ENCODE data around the gene AAMP.

Gene AAMP

DNA sequence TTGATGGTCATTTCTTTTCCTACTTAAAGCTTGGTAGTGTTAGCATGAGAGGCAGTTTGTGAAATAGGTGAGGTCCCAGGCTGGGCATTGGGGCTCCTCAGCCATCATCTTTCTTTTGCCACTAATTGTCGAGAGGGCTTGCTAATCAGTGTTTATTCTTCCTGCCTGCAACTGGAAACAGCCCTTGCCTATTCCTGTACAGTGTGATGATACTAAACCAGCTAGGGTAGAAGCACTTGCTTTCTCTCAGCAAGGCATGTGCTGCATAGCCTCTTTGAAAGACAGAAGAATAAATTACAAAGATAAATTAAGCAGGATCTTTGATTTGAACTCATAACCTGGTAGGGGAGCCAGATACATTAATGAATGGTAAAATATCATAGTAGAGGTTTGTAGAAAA, 25.7 kb downstream of the AAMP start:
- TF ChIP-seq, protein P1, sequence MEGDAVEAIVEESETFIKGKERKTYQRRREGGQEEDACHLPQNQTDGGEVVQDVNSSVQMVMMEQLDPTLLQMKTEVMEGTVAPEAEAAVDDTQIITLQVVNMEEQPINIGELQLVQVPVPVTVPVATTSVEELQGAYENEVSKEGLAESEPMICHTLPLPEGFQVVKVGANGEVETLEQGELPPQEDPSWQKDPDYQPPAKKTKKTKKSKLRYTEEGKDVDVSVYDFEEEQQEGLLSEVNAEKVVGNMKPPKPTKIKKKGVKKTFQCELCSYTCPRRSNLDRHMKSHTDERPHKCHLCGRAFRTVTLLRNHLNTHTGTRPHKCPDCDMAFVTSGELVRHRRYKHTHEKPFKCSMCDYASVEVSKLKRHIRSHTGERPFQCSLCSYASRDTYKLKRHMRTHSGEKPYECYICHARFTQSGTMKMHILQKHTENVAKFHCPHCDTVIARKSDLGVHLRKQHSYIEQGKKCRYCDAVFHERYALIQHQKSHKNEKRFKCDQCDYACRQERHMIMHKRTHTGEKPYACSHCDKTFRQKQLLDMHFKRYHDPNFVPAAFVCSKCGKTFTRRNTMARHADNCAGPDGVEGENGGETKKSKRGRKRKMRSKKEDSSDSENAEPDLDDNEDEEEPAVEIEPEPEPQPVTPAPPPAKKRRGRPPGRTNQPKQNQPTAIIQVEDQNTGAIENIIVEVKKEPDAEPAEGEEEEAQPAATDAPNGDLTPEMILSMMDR (IDR thresholded peaks at IDR 0.05; ENCODE audit: insufficient read depth, low read length, poor library complexity, severe bottlenecking), result no peak
- H3K36me3 ChIP-seq (ENCODE audit: control insufficient read depth, insufficient read depth, low read length), result peaks cover 53% of the 10 kb centered on the region
- no peaks in the 10 kb centered on the region for H3K27me3 ChIP-seq (replicated peaks; ENCODE audit: control insufficient read depth, insufficient read depth, low read length)
- no peak overlapping the region for H3K4me3 ChIP-seq (replicated peaks; ENCODE audit: low read depth, low read length)
- no peak for DNase-seq (ENCODE audit: extremely low read depth, insufficient read length)

DNA sequence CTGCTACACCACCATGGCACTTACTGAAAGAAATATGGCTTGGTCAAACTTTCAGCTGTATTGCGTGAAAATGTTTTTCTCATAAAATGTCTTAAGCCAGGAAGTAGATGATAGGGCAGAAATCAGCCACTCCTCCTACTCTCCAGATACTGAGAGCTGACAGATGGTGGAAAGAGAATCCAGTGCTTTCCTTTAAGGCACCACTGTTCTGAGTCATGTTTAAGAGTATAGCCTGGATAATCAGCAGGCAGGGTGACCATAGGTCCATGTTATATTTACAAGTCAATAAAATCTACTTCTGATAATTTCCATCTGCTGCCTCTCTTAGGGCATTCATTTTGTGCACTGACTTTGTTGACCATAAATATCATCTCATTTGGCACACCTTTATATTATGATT, 31.1 kb downstream of the AAMP start:
- Histone ChIP-seq H3K4me3 (replicated peaks; ENCODE audit: low read depth, low read length) (no peak overlapping the region), H3K36me3 (ENCODE audit: control insufficient read depth, insufficient read depth, low read length) (peaks cover 29% of the 10 kb centered on the region), H3K27me3 (replicated peaks; ENCODE audit: control insufficient read depth, insufficient read depth, low read length) (no peaks in the 10 kb centered on the region)
- DNase-seq (ENCODE audit: extremely low read depth, insufficient read length), result no peak
- TF ChIP-seq, protein P1 (IDR thresholded peaks at IDR 0.05; ENCODE audit: insufficient read depth, low read length, poor library complexity, severe bottlenecking), result no peak

DNA sequence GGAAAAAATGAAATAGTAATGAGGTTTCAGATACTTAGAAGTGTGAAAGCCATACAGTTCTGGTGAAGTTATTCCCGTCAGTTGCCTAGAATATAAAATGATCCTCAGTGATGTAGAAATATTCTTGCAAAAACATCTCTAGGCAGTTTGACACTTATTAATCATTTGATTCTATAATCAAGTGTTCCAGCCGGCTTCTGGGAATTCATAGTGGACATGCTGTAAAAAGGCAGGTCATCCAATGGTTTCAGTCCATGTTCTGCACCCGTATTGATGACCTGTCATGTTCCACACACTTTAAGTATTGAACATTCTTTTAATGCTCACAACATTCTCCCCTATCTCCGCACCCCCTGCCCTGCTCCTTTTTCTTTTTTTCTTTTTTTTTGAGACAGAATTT, 33.1 kb downstream of the AAMP start:
- no peaks in the 10 kb centered on the region for H3K27me3 ChIP-seq (replicated peaks; ENCODE audit: control insufficient read depth, insufficient read depth, low read length)
- DNase-seq (ENCODE audit: extremely low read depth, insufficient read length), result no peak
- TF ChIP-seq, protein P1 (IDR thresholded peaks at IDR 0.05; ENCODE audit: insufficient read depth, low read length, poor library complexity, severe bottlenecking), result no peak
- no peak overlapping the region for H3K4me3 ChIP-seq (replicated peaks; ENCODE audit: low read depth, low read length)
- peaks cover 22% of the 10 kb centered on the region for H3K36me3 ChIP-seq (ENCODE audit: control insufficient read depth, insufficient read depth, low read length)

DNA sequence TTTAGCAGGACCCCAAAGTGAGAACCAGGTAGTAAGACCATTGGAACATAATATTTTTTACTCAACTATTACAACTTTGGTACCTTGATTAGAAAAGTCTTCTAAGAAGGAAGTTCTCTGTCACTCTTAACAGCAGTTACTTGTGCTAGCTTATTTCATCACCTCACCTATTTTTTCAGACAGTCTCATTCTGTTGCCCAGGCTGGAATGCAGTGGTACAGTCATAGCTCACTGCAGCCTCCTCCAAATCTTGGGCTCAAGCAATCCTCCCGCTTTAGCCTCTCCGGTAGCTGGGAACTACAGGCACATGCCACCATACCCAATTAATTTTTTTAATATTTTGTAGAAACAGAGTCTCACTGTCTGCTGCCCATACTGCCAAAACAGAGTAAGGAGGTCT, 34.9 kb downstream of the AAMP start:
- DNase-seq (ENCODE audit: extremely low read depth, insufficient read length), result no peak
- Histone ChIP-seq H3K4me3 (replicated peaks; ENCODE audit: low read depth, low read length) (no peak overlapping the region), H3K36me3 (ENCODE audit: control insufficient read depth, insufficient read depth, low read length) (peaks cover 22% of the 10 kb centered on the region), H3K27me3 (replicated peaks; ENCODE audit: control insufficient read depth, insufficient read depth, low read length) (no peaks in the 10 kb centered on the region)
- TF ChIP-seq, protein P1 (IDR thresholded peaks at IDR 0.05; ENCODE audit: insufficient read depth, low read length, poor library complexity, severe bottlenecking), result no peak

DNA sequence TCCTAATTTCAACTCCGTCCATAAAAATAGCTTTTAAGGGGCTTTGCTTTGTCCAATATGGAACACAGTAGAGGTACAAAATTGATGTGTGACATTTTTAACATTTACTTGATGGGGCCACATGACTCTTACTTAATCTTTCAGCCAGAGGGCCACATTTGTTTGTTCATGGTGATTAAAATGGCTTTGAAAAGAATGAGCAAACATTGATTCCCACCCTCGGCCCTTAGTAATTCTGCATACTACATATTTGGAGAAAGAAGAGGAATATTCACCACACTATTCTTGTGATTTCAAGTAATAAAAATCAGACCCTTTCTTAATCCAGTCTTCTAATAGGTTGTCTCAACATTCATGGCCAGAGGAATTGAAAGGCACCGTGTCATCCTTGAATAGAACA, 35.4 kb downstream of the AAMP start:
- TF ChIP-seq, protein P1 (IDR thresholded peaks at IDR 0.05; ENCODE audit: insufficient read depth, low read length, poor library complexity, severe bottlenecking), result no peak
- no peak for DNase-seq (ENCODE audit: extremely low read depth, insufficient read length)
- no peaks in the 10 kb centered on the region for H3K27me3 ChIP-seq (replicated peaks; ENCODE audit: control insufficient read depth, insufficient read depth, low read length)
- peaks cover 24% of the 10 kb centered on the region for H3K36me3 ChIP-seq (ENCODE audit: control insufficient read depth, insufficient read depth, low read length)
- H3K4me3 ChIP-seq (replicated peaks; ENCODE audit: low read depth, low read length), result no peak overlapping the region

DNA sequence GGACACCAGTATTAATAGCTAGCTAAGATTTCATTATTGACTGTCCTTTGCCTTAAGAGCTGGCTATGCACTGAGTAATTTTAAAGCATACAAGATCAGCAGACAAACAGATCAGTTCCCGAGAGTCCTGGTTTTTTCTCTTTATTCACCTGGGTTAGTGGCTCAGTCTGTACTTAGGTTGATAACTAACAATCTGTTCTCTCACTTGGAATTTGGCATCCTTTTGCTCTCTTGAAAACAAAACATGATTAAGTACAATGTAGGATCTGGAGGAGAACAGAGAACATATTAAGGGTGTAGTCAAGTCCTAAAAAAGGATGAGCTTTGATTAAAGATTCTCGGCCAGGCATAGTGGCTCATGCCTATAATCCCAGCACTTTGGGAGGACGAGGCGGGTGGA, 36.4 kb downstream of the AAMP start:
- no peak overlapping the region for H3K4me3 ChIP-seq (replicated peaks; ENCODE audit: low read depth, low read length)
- TF ChIP-seq, protein P1 (IDR thresholded peaks at IDR 0.05; ENCODE audit: insufficient read depth, low read length, poor library complexity, severe bottlenecking), result no peak
- no peaks in the 10 kb centered on the region for H3K27me3 ChIP-seq (replicated peaks; ENCODE audit: control insufficient read depth, insufficient read depth, low read length)
- peaks cover 18% of the 10 kb centered on the region for H3K36me3 ChIP-seq (ENCODE audit: control insufficient read depth, insufficient read depth, low read length)
- DNase-seq (ENCODE audit: extremely low read depth, insufficient read length), result no peak
